ENCODE measurements around the gene SSTR3.
"Not testable (repeated sequence)": the region's sequence is repeated elsewhere in the genome, so short reads cannot be mapped to it uniquely, and the experiment has no call there.

Gene SSTR3

DNA sequence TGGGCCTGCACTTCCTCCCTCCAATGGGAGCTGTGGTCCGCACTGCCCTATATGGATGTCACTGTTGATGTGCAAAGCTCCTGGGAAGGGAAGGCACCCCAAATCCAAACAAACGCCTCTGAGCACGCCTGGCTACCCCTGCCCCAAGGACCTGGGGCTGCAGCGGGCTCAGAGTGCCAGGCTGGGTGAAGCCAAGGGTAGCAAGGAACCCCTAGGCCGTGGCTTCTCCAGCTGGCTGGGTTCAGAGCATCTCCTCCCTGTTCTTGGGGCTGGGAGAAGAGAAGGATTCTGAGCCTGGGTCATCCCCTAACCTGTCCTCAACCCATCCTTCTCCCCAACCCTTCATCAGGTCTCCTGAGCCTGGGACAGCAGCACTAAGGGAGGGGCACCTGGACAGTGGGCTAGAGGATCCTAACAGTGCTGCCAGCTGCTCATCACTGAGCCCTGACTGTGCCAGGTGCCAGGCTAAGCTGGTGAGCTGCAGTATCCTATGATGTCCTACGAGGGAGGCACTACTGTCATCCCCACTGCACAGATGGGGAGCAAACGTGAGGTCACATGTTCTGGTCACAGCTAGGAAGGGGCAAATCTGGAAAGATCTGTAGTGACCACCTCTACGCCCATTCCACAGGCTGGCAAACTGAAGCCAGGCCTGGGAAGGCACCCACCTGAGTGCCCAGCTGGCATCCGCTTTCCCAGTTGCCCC lies 3.0 kb downstream of the SSTR3 start:
- no peak for DNase-seq

GRCh38 chr22:37208401-37209139 lies 3.7 kb downstream of the SSTR3 start:
- DNase-seq, result no peak

DNA sequence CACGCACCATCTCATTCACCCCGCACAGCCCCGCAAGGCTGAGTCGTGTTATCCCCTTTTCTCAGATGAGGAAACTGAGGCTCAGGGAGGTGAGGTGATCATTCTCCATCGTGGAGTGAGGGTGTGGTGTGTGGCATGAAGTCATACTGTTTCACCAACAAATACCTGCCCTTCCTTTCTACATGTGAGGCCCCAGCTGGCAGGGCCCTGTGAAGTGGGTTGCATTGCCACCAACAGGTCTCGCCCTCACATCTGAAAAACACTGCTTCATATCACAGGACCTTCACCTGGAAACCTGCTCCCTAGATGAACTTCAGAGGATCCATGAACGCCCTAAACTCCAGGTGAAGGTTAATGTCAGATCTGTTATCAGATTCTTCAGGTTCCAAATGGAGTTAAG lies 4.3 kb downstream of the SSTR3 start:
- no peak for DNase-seq

DNA sequence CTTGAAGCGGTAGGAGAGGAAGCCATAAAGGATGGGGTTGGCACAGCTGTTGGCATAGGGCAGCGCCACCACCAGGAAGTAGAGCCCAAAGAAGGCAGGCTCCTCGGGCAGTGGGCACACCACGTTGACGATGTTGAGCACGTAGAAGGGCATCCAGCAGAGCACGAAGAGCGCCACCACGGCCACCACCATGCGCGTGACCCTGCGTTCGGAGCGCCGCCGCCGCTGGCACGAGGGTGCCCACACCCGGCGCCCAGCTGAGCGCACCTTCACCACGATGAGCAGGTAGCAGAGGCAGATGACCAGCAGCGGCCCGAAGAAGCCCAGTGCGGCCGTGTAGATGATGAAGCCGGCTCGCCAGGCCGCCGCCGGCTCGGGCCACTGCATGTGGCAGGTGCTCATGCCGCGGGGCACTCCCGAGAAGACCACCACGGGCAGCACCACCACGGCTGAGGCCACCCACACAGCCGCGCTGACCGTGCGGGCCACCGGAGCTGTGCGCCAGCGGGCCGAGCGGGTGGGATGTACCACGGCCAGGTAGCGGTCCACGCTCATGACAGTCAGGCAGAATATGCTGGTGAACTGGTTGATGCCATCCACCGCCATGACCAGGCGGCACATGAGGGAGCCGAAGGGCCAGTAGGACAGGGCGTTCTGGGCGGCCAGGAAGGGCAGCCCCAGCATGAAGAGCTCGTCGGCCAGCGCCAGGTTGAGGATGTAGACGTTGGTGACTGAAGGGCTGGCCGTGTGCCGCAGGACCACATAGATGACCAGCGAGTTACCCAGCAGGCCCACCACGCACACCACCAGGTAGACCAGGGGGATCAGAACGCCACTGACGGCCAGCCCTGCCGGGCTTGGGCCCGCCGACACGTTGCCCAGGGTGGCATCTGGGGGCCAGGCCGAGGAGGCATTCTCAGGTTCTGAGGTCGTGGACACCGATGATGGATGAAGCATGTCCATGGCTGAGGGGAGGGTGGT lies 5.1 kb downstream of the SSTR3 start:
- DNase-seq, result no peak

DNA sequence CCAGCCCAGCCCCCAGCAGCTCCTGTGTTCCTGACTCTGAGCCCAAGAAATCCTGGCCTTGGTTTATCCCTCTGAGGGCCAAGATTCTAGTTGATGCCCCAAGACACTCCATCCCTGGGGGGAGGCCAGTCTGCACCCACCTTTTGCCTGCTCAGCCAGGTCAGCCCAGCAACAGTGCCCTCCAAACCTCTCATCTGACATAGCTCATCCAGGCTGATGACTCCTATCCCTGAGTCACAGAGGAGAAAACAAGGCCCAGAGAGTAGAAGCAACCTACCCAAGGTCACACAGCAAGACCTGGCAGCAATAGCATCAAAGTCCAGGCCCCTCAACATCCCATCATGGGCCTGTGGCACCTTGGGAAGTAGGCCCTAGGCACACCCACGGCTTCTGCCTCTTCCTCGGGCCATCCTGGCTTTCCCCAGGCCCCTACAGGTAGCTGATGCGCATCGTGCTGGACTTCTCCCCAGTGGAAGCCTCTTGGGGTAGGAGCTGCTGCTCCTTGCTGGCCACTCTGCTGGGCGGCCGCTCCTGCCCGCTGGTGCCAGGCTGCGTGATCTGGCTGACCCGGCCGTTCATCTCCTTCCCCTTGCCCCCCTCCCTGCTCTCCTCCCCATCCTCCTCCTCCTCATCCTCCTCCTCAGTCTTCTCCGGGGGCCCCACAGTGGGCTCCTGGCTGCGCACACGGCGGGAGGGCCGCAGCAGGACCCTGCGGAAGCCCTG lies 6.0 kb downstream of the SSTR3 start:
- no peak for DNase-seq

DNA sequence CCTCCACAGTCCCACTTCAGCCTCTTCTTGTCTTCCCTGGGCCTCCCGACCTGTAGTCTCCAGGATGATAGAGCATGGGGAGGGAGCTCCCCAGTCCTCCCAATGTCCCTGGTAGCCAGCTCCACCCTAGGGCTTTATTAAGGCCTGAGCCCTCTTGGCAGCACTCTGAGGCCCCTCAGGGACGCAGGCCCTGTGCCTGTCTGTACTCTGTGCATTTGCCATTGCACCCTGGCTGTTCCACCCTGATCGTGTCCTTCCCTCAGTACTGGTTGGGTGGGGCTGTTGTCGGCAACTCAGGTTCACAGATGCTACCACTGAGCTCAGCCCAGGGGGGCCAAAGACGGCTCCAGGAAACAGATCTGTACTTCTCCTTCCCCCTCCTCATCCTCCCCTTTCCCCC lies 7.2 kb downstream of the SSTR3 start:
- DNase-seq, result no peak

GRCh38 chr22:37204045-37204655 lies 8.1 kb downstream of the SSTR3 start:
- DNase-seq, result no peak

DNA sequence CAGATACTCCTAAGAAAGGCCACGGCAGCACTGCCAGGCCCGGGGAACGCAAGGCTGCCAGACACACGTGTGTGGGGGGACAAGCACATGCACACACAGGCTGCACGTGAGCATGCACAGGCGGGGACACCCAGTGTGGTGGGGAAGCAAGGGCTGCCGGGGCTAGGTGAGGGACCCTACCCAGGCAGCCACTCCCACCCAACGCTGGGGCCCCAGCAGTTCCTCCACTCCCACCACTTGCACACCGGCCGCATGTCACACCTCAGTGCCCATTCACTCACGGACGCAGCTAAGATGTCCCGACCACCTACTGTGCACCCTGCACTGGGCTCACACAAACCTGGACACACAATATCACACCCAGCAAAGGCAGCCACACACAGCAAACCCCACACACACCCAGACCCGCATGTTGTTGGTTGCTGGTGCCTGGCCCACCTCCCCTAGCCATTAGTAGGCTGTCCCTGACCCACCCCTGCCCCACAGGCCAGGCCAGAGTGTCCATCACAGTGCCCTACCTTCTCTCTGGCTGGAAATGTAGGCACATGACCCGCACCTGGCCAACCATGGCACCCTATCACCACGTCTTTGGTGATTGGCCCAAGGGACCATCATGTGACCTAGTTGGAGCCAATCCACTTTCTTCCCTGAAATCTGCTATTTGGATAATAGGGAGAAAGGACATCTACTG lies 8.8 kb downstream of the SSTR3 start:
- DNase-seq, result no peak

GRCh38 chr22:37202716-37203115 lies 9.6 kb downstream of the SSTR3 start:
- no peak for DNase-seq

GRCh38 chr22:37202001-37202555 lies 10.2 kb downstream of the SSTR3 start:
- no peak for DNase-seq

- not testable (repeated sequence) for DNase-seq
These were observed 10.8 kb downstream of the SSTR3 start for GRCh38 chr22:37201443-37201820.

GRCh38 chr22:37199760-37200108 lies 12.5 kb downstream of the SSTR3 start:
- no peak for DNase-seq

DNA sequence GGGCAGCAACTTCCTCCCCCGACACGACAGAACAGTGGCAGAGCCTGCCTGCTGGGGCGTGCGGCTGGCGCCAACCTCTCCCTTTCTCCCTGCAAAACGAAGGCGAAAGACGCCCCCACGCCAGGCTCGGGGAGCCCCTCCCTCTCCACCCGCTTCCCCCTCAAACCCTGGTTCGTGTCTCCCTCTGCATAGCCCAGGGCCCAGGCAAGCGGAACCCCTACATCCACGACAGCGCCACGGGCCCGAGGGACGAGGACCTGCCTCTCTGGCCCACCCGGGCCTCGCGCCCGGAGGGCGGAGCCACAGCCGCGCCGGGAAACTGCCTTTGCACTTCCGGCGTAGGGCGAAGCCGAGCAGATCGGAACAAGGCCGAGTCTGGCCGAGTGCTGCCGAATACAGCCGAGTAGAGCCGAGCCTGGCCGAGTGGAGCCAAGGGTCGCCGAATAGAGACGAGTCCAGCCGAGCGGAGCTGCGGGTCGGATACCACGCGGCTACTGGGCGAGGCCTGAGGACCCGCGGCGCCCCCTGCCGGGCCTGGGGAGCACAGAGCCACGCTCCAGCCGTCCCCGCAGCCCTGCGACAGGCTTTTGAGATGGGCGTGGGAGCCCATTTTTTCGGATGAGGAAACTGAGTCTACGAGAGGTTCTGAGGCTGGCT lies 13.0 kb downstream of the SSTR3 start:
- DNase-seq, result peak; percentile 92

GRCh38 chr22:37198258-37199102 lies 13.8 kb downstream of the SSTR3 start:
- DNase-seq, result peak; percentile 61

DNA sequence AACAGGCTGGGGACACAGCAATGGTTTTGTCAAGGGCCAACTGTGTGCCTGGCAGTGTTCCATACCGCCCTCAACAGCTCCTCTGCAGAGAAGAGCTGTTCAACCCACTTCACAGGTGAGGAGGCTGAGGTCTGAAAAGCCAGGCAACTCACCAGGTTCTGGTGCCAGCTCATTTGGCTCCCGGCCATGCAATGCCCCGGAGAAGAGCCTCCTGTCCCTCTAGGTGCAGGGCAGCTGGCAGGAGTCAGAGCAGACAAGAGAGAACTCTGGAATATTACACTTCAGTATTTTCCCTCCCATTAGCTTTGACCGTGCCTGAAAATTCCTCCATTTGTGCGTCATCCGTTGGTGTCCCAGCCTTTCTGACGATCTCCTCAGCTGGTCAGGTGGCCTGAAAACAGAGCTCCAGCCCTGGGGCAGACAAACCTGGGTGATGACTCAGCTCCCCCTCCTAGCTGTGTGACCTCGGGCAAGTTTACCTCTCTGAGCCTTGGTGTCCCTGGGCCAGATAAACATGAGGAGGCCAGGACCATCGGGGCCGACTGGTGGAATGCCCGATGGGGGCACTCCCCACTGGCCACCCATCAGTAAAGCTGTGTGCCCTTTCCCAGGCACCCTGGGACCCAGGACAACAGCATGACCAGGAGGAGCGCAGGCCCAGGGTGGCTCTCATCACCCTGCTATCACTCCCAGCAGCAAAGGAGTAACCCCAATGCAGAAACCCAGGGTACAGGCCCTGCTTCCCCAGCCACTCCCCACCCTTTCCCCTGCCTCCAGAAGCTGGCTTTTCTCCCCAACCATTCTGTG lies 14.6 kb downstream of the SSTR3 start:
- DNase-seq, result peak; percentile 46

GRCh38 chr22:37196539-37197450 lies 15.5 kb downstream of the SSTR3 start:
- peak; percentile 60 for DNase-seq

DNA sequence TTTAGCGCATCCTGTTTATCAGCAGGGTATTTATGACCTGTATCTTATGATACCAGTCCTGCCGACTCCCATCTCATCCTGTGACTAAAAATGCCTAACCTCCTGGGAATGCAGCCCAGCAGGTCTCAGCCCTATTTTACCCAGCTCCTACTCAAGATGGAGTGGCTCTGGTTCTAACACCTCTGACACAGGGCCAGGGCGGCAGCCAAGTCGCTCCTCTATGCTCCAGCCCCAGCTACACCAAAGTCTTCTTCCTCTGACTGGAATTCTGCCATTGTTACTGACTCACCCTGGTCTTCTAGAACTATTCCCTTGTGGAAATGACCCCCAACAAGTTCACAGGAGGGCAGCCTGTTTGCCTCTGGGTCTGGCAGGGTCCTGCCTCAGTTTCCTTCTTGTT lies 16.4 kb downstream of the SSTR3 start:
- no peak for DNase-seq

GRCh38 chr22:37194750-37195149 lies 17.5 kb downstream of the SSTR3 start:
- no peak for DNase-seq
